ENCODE data around the gene DRD3.

- no peak for TF ChIP-seq EZH2phosphoT487 (IDR thresholded peaks at IDR 0.05; ENCODE audit: unreplicated experiment)
- no peak for TF ChIP-seq EZH2 (IDR thresholded peaks at IDR 0.05; ENCODE audit: low read depth, unreplicated experiment)
- TF ChIP-seq, protein P1, sequence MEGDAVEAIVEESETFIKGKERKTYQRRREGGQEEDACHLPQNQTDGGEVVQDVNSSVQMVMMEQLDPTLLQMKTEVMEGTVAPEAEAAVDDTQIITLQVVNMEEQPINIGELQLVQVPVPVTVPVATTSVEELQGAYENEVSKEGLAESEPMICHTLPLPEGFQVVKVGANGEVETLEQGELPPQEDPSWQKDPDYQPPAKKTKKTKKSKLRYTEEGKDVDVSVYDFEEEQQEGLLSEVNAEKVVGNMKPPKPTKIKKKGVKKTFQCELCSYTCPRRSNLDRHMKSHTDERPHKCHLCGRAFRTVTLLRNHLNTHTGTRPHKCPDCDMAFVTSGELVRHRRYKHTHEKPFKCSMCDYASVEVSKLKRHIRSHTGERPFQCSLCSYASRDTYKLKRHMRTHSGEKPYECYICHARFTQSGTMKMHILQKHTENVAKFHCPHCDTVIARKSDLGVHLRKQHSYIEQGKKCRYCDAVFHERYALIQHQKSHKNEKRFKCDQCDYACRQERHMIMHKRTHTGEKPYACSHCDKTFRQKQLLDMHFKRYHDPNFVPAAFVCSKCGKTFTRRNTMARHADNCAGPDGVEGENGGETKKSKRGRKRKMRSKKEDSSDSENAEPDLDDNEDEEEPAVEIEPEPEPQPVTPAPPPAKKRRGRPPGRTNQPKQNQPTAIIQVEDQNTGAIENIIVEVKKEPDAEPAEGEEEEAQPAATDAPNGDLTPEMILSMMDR (conservative IDR thresholded peaks at IDR 0.05; ENCODE audit: low read depth in 2 of 2): no peak
- TF ChIP-seq, protein P2, sequence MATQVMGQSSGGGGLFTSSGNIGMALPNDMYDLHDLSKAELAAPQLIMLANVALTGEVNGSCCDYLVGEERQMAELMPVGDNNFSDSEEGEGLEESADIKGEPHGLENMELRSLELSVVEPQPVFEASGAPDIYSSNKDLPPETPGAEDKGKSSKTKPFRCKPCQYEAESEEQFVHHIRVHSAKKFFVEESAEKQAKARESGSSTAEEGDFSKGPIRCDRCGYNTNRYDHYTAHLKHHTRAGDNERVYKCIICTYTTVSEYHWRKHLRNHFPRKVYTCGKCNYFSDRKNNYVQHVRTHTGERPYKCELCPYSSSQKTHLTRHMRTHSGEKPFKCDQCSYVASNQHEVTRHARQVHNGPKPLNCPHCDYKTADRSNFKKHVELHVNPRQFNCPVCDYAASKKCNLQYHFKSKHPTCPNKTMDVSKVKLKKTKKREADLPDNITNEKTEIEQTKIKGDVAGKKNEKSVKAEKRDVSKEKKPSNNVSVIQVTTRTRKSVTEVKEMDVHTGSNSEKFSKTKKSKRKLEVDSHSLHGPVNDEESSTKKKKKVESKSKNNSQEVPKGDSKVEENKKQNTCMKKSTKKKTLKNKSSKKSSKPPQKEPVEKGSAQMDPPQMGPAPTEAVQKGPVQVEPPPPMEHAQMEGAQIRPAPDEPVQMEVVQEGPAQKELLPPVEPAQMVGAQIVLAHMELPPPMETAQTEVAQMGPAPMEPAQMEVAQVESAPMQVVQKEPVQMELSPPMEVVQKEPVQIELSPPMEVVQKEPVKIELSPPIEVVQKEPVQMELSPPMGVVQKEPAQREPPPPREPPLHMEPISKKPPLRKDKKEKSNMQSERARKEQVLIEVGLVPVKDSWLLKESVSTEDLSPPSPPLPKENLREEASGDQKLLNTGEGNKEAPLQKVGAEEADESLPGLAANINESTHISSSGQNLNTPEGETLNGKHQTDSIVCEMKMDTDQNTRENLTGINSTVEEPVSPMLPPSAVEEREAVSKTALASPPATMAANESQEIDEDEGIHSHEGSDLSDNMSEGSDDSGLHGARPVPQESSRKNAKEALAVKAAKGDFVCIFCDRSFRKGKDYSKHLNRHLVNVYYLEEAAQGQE (IDR thresholded peaks at IDR 0.05; ENCODE audit: unreplicated experiment): no peak
- no peak for TF ChIP-seq POLR2AphosphoS5 (IDR thresholded peaks at IDR 0.05; ENCODE audit: low read depth)
- no peak for TF ChIP-seq ZNF331 (CRISPR knock-in tag; IDR thresholded peaks at IDR 0.05; ENCODE audit: low read depth)
These were observed 2.4 kb downstream of the DRD3 start for GRCh38 chr3:114176487-114176886.
